GM15510 (cell line): ENCODE measurements around the gene MS4A18.

Experiments
- POLR2A ChIP-seq: IDR thresholded peaks from 3 replicates; pipeline ENCODE4 v1.6.1; 2011; ENCODE audit warnings: borderline replicate concordance; ENCODE audit not compliant: insufficient read length; ENCODE audit errors: extremely low read depth

The MS4A18 gene

DNA sequence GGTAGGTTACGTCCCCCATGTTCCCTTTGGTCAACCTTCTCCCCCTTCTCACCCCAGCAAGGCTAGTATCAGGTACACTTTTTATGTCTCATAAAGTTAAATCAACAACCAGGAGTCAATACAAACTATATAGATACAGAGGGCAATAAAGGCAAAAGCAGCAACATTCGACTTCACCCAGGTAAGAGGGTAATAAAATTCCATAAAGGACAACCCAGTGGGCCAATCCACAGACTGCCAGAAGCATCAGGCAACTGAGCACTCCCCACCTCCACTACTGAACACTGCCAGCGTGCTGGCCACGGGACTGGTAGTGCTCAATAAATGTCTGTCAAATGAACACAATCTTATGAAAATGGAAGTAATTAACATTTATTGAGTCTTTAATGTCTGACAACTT, 5.1 kb upstream of the MS4A18 start:
- no peak for TF ChIP-seq POLR2A

- no peak for TF ChIP-seq POLR2A
These were observed 4.1 kb upstream of the MS4A18 start for GRCh38 chr11:60720460-60720859.

GRCh38 chr11:60725592-60725991, 1.1 kb downstream of the MS4A18 start:
- no peak for TF ChIP-seq POLR2A

GRCh38 chr11:60731586-60731985, 7.1 kb downstream of the MS4A18 start:
- no peak for TF ChIP-seq POLR2A

GRCh38 chr11:60734279-60734678, 9.8 kb downstream of the MS4A18 start:
- TF ChIP-seq POLR2A: no peak

- no peak for TF ChIP-seq POLR2A
These were observed 14.6 kb downstream of the MS4A18 start for GRCh38 chr11:60739114-60739513.

DNA sequence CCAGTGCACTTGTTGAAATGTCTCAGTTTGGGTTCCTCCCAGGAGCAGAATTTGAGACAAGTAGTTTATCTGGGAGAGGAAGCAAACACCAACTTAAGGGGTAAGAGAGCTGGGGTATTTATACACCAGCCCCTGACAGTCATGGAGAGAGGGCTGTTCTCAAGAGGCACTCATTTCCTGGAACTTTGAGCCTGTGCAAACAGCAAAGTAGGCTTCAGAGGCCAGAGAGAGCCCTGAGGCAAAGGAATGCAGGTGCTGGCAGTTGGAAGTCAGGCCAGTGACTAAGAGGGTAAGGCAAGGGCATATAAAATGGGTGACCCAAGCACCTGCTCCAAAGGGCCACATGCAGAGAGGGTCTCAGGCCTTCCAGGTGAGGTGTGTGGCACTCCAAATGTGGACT, 16.1 kb downstream of the MS4A18 start:
- TF ChIP-seq POLR2A: no peak

- TF ChIP-seq POLR2A: no peak
These were observed 16.9 kb downstream of the MS4A18 start for GRCh38 chr11:60741421-60741820.

DNA sequence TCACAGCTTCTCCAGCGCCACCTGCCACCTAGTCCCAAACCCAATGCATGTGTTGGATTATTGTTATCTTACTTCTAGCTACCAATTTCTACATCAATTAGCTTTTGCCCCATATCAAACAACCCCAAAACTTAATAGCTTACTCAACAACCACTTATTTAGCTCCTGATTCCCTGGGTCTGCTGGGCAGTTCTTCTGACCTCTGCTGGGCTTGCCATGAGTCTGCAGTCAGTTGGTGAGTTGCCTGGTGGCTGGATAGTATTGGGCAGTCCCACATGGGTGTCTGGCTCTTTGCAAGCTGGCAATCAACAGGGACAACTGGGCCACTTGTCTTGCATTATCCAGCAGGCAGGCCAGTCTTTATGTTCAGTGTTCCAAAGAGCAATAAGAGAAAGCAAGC, 18.5 kb downstream of the MS4A18 start:
- TF ChIP-seq POLR2A: no peak

GRCh38 chr11:60744114-60744513, 19.6 kb downstream of the MS4A18 start:
- no peak for TF ChIP-seq POLR2A

GRCh38 chr11:60747359-60747873, 22.9 kb downstream of the MS4A18 start:
- no peak for TF ChIP-seq POLR2A

GRCh38 chr11:60748225-60748624, 23.7 kb downstream of the MS4A18 start:
- no peak for TF ChIP-seq POLR2A

- TF ChIP-seq POLR2A: no peak
These were observed 24.3 kb downstream of the MS4A18 start for GRCh38 chr11:60748821-60749220.

GRCh38 chr11:60750911-60751310, 26.4 kb downstream of the MS4A18 start:
- TF ChIP-seq POLR2A: no peak

DNA sequence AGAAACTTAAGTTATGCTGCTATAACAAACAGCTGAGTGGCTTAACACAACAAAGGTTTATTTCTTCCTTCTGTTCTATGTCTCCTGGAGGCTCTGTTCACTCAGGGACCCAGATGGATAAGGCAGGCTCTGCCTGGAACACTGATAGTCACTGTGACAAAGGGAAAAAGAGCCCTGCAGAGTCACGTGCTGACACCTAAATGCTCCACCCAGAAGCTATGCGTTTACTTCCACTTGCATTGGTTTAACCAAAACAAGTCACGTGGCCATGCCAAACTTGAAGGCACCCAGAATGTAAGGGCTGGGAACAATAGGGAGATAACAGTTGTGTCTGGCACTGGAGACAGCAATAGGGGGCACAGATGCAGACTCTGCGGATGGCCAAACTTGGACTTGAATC, 28.8 kb downstream of the MS4A18 start:
- no peak for TF ChIP-seq POLR2A

DNA sequence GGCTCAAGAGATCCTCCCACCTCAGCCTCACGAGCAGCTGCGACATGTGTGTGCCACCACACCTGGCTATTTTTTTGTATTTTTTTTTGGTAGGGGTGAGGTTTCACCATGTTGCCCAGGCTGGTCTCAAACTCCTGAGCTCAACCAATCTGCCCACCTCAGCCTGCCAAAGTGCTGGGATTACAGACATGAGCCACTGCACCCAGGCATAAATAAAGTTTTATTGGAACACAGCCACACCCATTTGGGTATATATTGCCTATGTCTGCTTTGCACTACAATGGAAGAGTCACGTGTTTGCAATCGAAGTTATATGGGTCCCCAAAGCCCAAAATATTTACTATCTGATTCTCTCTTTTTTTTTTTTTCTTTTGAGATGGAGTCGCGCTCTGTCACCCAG, 30.4 kb downstream of the MS4A18 start:
- no peak for TF ChIP-seq POLR2A
